ENCODE results near the gene PIP5K1C. TPM values are rescaled to one million over a fixed set of nuclear protein-coding genes. Genes with fewer than 3 reads are reported as not detected.

Gene PIP5K1C
- total RNA-seq, 1 experiment from 2014 or later = 34.0 TPM

GRCh38 chr19:3611841-3612240 is 88.4 kb downstream of the PIP5K1C start (continued):
- no peak for TF ChIP-seq ZBTB43 (CRISPR knock-in tag; IDR thresholded peaks at IDR 0.05)
- no peak for TF ChIP-seq ZNF121 (CRISPR knock-in tag; IDR thresholded peaks at IDR 0.05)
- no peak for TF ChIP-seq TEAD1 (CRISPR knock-in tag; IDR thresholded peaks at IDR 0.05)
- TF ChIP-seq ELF4 (CRISPR knock-in tag; IDR thresholded peaks at IDR 0.05; ENCODE audit: low read depth) = no peak
- TF ChIP-seq CREB1 (CRISPR knock-in tag; IDR thresholded peaks at IDR 0.05) = no peak
- TF ChIP-seq FOXP4 (CRISPR knock-in tag; IDR thresholded peaks at IDR 0.05) = no peak
- no peak for TF ChIP-seq ATF2 (CRISPR knock-in tag; IDR thresholded peaks at IDR 0.05; ENCODE audit: borderline replicate concordance, low read depth)

GRCh38 chr19:3610745-3611717 is 89.2 kb downstream of the PIP5K1C start:
- DNase-seq (ENCODE audit: low spot score) = no peak
- Mint-ChIP-seq H3K36me3 (no peaks in the 10 kb centered on the region; the same call in 1 of the 2 replicates), H3K27me3 (ENCODE audit: low read depth) (no peaks in the 10 kb centered on the region), H3K9me3 (no peaks in the 10 kb centered on the region), H3K4me3 (no peak overlapping the region), H3K4me1 (peaks cover 11% of the 10 kb centered on the region), H3K27ac (no peak overlapping the region)
- ChIA-PET CTCF (no interaction called here), POLR2A (no interaction called here)
- no peak for ATAC-seq
- TF ChIP-seq AR (CRISPR knock-in tag; IDR thresholded peaks at IDR 0.05) (no peak), ZNF232 (CRISPR knock-in tag; IDR thresholded peaks at IDR 0.05) (no peak), FOXP4 (CRISPR knock-in tag; IDR thresholded peaks at IDR 0.05) (no peak), KAT7 (CRISPR knock-in tag; IDR thresholded peaks at IDR 0.05; ENCODE audit: borderline replicate concordance) (no peak), ZNF423 (CRISPR knock-in tag; IDR thresholded peaks at IDR 0.05) (no peak), NFATC4 (CRISPR knock-in tag; IDR thresholded peaks at IDR 0.05) (no peak), ERG (CRISPR knock-in tag; IDR thresholded peaks at IDR 0.05) (no peak), RELA (CRISPR knock-in tag; IDR thresholded peaks at IDR 0.05; ENCODE audit: borderline replicate concordance) (no peak), ETV6 (CRISPR knock-in tag; IDR thresholded peaks at IDR 0.05) (no peak), CDX4 (CRISPR knock-in tag; IDR thresholded peaks at IDR 0.05; ENCODE audit: borderline replicate concordance) (no peak), TP53 (CRISPR knock-in tag; IDR thresholded peaks at IDR 0.05) (no peak), EMX1 (CRISPR knock-in tag; IDR thresholded peaks at IDR 0.05) (no peak), NFE2L1 (CRISPR knock-in tag; IDR thresholded peaks at IDR 0.05) (no peak)
